ENCODE measurements around the gene H2BW1.
"Not testable (repeated sequence)": the region's sequence is repeated elsewhere in the genome, so short reads cannot be mapped to it uniquely, and the experiment has no call there.

- not testable (repeated sequence) for TF ChIP-seq CTCF, POLR2A (IDR thresholded peaks at IDR 0.05)
Measured at GRCh38 chrX:104054956-104055355, 41.4 kb upstream of the H2BW1 start.
